CD4-positive, alpha-beta T cell treated with Interleukin-4 for 4 hours (primary cell): ENCODE results near the gene CDC42.

ENCODE experiments used
- DNase-seq: peaks from one replicate; pipeline ENCODE4 v3.0.0-alpha.2; 2020

Gene CDC42

GRCh38 chr1:22132517-22133235 is 80.2 kb downstream of the CDC42 start:
- DNase-seq = no peak

GRCh38 chr1:22133247-22133930 is 80.9 kb downstream of the CDC42 start:
- DNase-seq = no peak

GRCh38 chr1:22133931-22134324 is 81.4 kb downstream of the CDC42 start:
- DNase-seq = no peak

- DNase-seq = no peak
Measured at GRCh38 chr1:22137004-22137720, 84.7 kb downstream of the CDC42 start.

- no peak for DNase-seq
Measured at GRCh38 chr1:22139066-22139594, 86.6 kb downstream of the CDC42 start.

- no peak for DNase-seq
Measured at GRCh38 chr1:22139817-22140216, 87.3 kb downstream of the CDC42 start.
